ENCODE results near the gene DESI1.
"Not testable (repeated sequence)": the region's sequence is repeated elsewhere in the genome, so short reads cannot be mapped to it uniquely, and the experiment has no call there.

DESI1 gene

DNA sequence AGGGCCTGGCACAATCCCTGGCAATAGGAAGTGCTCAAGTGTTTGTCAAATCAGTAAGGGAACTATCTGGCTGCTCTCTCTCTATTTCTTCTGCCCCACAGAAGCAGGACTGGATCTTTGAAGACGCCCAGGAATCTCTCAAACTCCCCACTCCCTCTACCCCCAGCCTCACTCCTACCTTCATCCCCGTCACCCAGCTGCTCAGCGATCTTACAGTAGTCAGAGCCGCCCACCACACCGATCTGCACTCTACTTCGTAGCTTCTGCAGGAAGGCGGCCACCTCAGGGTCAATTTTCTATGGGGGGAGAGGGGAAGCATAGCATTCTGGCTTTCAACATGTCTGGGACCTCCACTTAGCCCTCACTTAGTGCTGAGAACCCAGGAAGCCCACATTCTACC, 34.9 kb downstream of the DESI1 start:
- no peak for DNase-seq (ENCODE audit: low read depth, low spot score)

DNA sequence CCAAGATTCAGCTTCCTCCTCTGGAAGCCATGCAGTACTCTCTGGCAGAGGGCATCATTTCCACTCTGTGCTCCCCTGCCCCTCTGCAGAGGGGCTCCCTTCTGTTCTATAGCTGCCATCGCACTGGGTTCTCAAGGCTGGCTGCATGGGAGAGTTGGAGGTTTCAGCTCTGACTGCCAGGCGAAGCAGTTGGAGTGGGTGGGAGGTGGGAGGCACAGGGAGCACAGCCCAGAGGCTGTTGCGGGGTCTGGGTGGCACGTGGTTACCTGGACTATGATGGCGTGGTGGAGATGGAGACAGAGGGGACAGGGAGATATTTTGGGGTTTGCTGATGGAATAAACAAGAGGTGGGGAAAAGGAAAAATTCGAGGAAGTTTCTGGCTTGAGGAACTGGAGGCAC, 36.0 kb downstream of the DESI1 start:
- DNase-seq (ENCODE audit: low read depth, low spot score) = no peak

DNA sequence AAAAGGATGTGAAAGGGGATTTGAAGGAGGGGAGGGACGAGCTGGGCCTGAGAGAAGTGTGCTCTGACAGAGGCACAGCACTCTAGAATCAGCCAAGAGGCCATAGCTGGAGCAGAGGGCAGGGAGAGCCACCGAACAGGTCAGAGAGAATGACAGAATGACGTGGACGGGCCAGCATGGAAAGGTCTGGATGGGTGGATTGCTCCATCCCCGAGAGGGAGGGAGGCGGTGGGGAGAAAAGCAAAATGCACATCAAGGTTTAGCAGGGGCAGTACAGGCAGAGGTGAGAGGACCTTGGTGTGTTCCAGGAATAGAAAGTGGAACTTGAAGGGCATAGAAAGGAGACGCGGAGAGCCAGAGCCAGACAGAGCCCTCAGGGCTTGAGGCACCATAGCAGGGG, 38.1 kb downstream of the DESI1 start:
- no peak for DNase-seq (ENCODE audit: low read depth, low spot score)

DNA sequence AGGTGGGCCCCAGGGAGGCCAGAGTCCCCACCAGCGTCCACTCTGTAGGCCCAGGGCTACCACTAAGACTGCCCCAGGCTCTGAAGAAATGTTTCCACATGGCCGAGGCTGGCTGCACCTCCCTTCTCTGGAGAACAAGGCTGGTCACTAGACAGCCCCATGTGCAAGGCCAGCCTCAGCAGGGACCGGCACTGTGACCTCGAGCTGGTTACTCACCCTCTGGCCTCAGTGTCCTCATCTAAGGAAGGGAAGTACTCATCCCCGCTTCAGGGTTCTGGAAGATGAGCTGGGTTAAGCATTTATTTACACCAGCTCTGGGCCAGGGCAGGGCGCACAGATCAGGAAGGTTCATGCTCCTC, 40.9 kb downstream of the DESI1 start:
- DNase-seq (ENCODE audit: low read depth, low spot score) = no peak

DNA sequence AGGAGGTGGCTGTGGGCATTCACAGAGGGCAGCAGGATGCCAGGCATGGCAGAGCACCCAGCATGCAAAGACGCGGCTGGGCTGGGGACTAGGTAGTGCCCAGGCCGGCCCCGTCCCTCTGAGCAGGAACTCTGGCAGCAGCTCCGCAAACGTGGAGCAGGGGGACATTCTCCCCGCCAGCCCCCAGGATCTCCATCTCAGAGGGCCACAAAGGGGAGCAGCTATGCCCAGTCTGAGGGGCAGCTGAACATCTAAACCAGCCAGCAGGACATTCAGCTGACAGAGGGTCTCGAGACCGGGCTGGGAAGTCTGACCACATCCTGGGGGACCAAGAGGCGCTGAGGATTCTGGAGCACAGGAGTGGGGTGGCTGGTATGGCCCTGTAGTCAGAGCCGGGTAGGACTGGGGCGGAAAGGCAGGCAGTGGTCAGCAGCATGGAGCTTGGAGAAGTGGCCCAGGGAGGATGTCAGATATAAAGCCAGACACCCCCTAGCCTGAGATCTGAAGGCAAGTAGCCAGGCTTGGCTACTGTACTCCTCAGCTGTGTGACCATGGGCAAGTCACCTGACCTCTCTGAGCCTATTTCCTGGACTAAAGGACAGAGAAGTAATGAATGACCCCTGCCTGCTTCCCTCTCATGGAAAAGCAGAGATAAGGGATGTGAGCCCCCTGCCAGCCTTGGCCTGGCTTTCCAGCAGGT, 41.4 kb downstream of the DESI1 start:
- no peak for DNase-seq (ENCODE audit: low read depth, low spot score)

DNA sequence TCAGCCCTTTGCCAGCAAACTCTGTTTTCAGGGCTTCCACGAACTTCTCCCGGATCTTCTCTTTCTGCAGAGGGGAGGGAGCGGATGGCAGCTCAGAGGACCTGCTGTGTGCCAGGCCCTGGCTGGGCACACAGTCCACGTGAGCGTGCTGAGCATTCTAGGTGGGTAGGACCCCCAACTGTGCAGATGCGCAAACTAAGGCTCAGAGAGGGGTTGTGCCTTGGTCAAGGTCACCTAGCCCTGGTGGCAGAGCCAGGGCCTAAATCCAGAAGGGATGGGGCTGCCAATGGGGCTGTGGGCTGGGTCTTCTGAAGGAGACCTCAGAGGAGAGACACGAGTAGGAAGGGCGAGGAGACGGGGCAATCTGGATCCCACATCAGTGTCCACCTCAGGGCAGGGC, 42.0 kb downstream of the DESI1 start:
- DNase-seq (ENCODE audit: low read depth, low spot score) = no peak

DNA sequence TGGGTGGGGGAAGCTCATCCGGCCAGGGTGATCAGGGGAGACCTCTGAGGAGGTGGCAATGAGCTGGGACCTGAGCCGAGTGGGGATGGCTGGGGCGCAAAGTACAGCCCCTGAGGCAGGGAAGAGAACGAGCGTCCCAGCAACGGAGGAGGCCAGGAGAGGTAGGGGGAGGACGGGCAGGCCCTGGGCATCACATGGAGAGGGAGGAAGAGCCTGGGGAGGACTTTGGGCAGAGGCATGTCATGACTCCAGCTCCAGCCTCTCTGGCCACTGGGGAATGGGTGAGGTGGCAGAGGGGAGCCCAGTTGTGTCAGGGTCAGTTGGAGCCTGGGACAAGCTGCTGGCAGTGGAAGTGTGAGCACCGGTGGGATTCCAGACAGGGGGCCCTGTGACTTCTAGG, 42.7 kb downstream of the DESI1 start:
- DNase-seq (ENCODE audit: low read depth, low spot score) = no peak

DNA sequence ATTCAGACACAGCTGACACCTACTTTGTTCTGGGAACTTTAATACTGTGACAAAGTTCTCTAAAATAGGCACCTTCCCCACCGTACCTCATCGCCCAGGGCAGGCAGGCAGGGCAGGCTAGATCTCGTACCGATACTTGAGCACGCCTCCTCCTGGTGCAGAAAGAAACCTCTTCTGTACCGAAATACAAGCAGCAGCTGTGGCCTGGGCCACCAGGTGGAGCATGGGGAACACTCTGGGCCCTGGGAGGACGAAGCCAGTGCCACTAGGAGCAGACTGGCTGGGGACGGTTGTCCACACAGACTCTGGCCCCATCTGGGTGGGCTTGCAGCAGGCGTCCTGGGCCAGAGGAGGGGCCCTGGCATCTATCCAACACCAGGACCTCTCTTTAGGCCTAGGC, 44.0 kb downstream of the DESI1 start:
- no peak for DNase-seq (ENCODE audit: low read depth, low spot score)

DNA sequence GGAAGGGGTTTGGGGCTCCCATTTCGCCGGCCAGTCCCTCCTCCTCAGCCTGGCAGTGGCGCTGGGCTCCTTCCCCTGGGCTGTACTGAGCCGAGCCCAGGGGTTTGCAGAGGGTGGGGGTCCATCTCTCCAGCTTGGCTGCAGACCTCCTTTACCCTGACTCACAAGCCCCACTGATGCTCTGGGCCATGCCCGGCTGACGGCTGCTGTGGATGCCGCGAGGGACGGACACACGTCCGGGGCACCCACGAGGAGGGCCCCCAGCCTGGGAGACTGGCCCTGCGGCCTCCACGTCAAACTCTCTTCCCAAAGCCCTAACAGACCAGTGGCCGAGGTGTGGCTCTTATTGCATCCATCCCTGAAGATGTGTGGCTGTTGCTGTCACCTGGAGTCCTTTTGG, 45.3 kb downstream of the DESI1 start:
- no peak for DNase-seq (ENCODE audit: low read depth, low spot score)

DNA sequence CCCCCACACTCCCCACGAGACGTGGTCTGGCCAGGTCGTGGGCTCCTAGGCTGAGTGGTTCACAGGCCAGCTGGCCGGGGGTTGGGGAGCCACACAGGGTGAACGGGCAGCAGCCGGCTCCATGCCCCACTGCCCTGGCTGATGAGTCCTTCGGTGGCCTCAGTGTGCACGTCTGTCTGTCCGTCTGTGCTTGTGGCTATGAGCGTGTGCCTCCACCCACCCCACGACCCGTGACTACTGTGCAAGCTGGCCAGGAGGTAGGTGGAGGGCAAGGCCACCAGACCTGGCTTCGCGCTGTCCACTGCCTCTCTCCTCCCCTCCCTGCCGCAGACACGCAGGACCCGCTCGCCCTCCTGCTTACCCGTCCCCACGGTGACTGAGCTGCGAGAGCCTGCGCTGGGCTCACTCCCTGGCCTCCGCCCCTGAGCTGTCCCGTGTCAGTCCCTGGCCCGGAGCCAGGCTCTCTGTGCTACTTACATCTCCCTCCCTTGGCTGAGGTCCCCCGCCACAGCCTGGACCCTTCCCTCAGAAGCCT, 45.9 kb downstream of the DESI1 start:
- DNase-seq (ENCODE audit: low read depth, low spot score) = no peak

DNA sequence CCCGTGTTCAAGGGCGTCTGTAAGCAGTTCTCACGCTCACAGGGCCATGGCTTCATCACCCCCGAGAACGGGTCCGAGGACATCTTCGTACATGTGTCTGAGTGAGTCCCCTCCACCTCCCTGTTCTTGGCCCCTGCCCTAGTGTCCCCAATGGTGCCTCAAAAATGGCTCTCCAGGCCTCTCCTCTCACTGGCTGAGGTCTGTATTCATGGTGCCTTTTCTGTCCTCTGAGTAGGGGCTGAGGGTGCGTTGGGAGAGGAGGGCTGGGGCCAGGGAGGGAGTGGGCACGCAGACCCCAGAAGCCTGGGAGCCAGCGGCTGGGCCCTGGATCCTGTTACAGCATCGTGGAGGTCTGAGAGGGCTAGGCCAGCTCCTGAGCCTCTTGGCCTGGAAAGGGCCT, 47.2 kb downstream of the DESI1 start:
- DNase-seq (ENCODE audit: low read depth, low spot score) = no peak

DNA sequence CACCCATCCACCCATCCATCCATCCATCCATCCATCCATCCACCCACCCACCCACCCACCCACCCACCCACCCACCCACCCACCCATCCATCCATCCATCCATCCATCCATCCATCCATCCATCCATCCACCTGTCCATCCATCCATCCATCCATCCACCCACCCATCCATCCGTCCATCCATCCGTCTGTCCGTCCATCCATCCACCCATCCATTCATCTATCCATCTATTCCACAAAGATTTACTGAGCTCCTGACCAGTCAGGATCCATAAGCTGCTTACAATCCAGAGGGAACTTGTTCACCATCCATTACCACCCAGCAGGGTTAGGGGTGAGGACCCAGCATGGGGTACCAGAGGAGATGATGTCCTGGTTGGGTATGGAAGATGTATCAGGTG, 48.5 kb downstream of the DESI1 start:
- DNase-seq (ENCODE audit: low read depth, low spot score) = not testable (repeated sequence)

DNA sequence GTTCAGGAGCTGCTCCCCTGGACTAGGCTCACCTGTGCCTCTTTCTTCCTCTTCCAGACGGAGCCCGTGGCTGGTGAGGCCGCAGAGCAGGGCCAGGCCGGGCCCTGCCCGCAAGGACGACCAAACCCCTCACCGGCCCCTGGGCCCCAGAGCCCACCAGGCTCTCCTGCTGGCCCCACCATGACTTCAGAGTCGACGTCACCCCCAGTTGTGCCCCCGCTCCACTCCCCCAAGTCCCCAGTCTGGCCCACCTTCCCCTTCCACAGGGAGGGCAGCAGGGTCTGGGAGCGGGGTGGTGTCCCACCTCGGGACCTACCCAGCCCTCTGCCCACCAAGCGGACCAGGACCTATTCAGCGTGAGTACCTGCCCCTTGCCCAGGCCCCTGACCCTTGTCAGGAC, 49.1 kb downstream of the DESI1 start:
- no peak for DNase-seq (ENCODE audit: low read depth, low spot score)

DNA sequence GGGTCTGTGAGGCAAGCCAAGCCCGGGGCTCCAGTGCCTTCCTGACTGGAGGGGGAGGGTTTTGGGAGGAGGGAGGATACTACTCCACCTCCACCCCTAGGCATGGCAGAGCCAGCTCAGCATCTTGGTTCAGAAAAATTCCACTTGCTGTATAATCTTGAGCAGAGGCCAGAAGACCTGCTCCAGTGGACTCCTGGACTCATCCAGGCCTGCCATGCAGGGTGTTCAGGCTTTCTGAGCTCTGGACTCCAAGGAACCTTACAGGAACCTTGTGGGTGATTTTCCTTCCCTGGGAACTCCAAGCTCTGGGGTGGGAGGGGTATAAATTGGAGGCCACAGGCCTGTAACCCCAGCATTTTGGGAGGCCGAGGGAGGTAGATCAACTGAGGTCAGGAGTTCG, 50.6 kb downstream of the DESI1 start:
- DNase-seq (ENCODE audit: low read depth, low spot score) = no peak

DNA sequence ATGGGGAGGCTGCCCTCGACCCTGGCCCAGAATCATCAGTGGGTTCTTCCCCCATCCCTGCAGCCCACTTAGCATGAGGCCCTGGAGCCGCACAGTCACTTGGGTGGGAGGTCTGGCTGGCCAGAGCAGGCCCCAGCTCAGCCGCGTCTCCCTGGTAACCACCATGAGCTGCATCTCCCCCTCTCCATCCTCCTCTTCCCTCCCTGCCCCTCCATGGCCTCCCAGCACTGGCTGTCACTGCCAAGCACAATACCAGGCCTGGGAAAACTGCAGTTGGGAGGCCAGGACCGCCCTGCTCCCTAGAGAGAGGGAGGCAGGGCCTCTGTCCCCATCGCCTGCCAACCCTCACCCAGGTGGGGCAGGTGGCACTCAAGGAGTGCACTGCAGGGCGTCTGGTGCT, 52.0 kb downstream of the DESI1 start:
- no peak for DNase-seq (ENCODE audit: low read depth, low spot score)

DNA sequence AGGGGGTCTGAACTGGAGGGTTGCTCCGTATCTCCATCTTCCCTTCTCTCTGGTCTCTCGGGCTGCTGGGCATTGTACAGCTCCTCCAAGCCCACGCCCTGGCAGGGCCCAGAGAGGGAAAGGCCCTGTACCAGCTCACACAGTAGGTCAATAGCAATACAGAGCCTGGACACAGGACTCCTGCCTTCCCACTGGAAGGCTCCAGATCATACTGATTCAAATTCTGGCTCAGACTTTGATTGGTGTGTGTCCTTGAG, 53.4 kb downstream of the DESI1 start:
- DNase-seq (ENCODE audit: low read depth, low spot score) = no peak

DNA sequence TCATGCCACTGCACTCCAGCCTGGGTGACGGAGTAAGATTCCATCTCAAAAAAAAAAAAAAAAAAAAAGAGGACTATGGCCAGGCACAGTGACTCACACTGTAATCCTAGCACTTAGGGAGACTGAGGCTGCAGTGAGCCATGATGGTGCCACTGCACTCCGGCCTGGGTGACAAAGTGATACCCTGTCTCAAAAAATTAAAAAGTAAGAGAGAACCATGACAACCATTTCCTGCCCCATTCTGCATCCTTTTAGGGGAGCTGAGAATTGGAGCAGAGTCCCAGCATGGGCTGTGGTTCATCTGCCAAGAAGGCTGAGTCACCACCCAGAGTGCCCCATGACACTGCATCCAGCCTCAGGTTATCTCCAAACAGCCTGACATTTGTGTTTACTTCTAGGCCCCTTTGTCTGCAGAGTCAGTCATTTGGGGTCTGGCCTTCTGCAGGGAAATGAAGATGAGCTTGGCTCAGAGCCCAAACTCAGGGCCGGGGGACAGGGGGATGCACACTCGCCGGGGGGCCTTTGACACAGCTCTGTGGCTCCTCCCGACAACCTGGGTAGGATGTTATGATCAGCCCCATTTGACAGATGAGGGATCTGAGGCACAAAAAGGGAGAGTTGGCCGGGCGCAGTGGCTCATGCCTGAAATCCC, 55.3 kb downstream of the DESI1 start:
- no peak for DNase-seq (ENCODE audit: low read depth, low spot score)

DNA sequence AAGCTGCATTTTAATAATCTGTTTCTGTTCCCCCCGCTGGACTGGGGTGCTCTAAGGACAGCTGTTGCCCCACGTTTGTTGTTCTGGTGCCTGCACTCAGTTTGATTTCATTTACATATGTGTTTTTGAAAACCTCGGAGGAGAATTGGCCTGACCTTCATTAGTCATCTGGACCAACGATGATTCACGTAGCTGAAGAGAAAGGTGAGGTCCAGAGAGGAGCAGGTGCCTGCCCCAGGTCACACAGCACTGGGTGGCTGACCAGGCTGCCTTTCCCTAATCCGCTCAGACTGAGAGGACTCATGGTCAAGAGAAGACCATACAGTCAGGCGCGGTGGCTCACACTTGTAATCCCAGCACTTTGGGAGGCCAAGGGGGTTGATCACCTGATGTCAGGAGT, 56.3 kb downstream of the DESI1 start:
- DNase-seq (ENCODE audit: low read depth, low spot score) = no peak

DNA sequence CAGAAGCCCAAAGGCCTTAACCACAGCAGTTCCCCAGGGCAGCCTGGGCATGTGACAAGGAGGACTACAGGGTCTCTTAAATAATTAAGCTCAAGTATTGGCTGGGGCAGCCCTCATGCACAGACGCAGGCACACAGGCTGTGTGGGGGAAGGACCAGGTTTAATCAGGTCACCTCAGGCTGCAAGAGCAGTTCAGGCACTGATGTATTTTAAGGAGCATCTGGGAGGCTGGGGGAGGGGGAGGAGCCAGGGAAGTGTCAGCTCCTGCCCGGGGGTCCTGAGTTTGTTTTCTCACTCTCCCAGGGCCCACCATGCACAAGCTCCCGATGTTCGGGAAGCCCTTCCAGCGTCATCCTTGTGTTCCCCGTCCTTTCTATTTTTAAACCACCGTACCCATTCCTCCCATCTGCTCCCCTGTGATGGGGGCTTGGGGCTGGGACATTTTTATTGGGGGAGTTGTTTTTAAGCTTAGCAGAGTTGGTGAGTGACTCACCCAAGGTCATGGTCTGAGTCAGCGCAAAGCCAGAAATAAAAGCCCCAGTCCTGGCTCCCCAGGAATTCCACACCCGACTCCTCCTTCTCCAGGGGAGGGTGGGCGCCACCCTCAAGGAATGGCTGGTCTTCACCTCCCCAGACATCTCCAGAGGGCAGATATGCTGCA, 57.7 kb downstream of the DESI1 start:
- DNase-seq (ENCODE audit: low read depth, low spot score) = no peak

DNA sequence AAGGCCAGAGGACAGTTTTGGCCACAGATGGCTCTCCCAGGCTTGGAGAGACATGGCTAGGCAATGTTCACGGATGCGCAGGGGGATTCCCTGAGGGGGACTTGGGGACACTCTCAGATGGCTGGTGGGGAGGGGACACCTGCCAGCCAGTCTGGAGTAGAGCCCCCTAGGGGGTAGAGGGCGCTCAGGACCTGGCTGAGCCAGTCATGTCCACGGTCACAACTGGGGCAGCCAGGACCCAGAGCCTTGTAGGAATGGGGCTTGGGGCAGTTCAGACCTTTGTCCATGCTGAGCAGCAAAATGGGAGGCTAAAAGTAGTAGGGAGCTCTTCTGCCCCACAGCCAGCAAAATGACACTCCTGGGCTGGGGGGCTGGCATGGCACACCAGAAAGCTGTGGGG, 58.4 kb downstream of the DESI1 start:
- DNase-seq (ENCODE audit: low read depth, low spot score) = no peak

DNA sequence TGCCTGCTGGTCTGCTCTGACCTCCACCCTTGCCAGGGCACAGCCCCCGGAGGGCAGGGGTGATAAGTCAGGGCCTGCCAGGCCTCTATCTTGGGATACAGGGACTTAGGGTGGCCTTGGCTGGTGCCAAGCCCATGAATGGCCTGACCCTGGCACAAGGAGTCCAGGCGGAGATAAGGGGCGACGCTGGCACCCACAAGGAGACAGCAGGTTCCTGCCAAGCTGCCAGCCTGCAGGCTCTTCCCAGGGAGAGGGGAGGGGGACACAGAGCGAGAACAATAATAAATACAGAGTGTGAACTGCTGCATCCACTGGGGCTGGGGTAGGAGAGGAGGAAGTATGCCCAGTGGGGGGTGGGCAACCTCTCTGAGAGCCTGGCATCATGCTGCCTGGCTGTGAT, 59.1 kb downstream of the DESI1 start:
- DNase-seq (ENCODE audit: low read depth, low spot score) = no peak

DNA sequence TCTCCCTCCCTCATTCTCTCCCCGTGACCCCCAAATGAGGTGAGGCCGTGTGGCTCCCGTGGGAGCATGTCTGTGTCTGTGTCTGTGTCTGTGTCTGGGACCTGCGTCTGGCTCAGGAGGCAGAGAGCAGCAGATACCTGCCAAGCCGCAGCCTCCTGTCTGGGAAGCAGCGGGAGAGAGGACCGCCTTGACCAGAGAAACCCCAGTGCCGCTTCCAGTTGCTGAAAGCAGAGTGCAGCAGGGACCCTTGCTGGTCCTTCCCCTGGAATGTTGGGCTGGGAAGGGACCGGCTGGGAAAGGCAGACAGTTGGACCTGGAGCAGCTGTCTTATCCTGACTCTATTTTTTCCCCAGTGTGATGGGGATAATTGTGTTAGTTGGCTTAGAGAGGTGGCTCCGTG, 59.5 kb downstream of the DESI1 start:
- no peak for DNase-seq (ENCODE audit: low read depth, low spot score)

DNA sequence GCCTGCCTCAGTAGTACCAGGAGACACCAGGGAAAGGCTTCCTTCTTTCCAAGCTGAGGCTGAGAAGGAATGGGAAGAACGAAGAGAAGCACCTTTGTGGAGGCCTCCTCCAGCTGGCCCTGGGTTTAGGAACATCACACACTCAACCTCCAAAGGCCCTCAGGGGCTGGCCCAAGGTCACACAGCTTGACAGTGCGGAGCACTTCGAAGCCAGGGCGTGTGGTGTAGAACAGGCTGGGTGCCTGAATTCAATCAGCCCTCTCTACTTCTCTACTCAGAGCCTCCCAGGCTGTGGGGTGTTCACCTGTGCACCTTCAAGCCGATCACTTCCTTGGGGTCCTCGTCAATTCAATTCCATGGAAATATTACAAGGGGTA, 60.8 kb downstream of the DESI1 start:
- DNase-seq (ENCODE audit: low read depth, low spot score) = no peak

All from activated CD4-positive, CD25-positive, alpha-beta regulatory T cell treated with anti-CD3 and anti-CD28 coated beads, Interleukin-2, amount 50 U/mL, for 16 hours (primary cell).